ENCODE results near the gene OXER1. TPM values are rescaled to one million over a fixed set of nuclear protein-coding genes. Genes with fewer than 3 reads are reported as not detected.

The OXER1 gene
- total and polyA plus RNA-seq, 11 donors, result 0.22 to 2.2 (median 0.48) TPM; not detected in 2

DNA sequence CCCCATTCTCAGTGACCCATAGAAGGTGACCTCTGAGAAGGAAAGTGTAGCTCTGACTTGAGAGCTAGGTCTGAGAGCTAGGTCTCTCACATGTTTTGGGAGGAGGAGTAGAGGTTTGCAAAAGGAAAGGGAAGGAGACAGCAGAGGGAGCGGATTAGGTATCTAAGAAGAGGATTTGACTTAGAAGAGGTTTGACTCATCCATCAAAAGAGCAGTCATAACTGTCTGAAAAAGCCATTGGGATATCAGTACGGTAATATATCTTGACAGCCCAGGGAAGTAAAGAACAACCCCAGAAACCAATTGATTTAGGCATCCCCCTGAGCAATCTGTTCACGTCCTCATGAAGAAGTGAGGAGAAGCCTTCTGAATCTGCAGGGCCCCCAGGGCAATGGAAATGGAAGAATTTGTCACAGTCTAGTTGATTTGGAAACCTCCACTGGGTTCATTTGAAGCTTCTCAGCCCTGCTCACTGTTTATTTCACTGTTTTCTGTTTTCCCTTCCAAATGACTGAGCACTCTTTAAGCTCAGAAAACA, 19.3 kb downstream of the OXER1 start:
- Histone ChIP-seq H3K27me3 (no peaks in the 10 kb centered on the region), H3K4me3 (no peak overlapping the region), H3K9me3 (no peaks in the 10 kb centered on the region), H3K36me3 (peaks cover 0 to 10% (median 0%) of the 10 kb centered on the region in 9 donors), H3K27ac (no peak overlapping the region), H3K4me1 (no peaks in the 10 kb centered on the region)
- WGBS, 4 donors, result 97 to 100% (median 98%) methylated on average over 3 of the region's 3 CpGs
- TF ChIP-seq, protein P1, sequence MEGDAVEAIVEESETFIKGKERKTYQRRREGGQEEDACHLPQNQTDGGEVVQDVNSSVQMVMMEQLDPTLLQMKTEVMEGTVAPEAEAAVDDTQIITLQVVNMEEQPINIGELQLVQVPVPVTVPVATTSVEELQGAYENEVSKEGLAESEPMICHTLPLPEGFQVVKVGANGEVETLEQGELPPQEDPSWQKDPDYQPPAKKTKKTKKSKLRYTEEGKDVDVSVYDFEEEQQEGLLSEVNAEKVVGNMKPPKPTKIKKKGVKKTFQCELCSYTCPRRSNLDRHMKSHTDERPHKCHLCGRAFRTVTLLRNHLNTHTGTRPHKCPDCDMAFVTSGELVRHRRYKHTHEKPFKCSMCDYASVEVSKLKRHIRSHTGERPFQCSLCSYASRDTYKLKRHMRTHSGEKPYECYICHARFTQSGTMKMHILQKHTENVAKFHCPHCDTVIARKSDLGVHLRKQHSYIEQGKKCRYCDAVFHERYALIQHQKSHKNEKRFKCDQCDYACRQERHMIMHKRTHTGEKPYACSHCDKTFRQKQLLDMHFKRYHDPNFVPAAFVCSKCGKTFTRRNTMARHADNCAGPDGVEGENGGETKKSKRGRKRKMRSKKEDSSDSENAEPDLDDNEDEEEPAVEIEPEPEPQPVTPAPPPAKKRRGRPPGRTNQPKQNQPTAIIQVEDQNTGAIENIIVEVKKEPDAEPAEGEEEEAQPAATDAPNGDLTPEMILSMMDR (IDR thresholded peaks at IDR 0.05), result no peak
- TF ChIP-seq POLR2A (IDR thresholded peaks at IDR 0.05), result no peak
- no peak for DNase-seq
- intact Hi-C loops (cut with DNase I), result no loop called here
- ATAC-seq, result no peak

DNA sequence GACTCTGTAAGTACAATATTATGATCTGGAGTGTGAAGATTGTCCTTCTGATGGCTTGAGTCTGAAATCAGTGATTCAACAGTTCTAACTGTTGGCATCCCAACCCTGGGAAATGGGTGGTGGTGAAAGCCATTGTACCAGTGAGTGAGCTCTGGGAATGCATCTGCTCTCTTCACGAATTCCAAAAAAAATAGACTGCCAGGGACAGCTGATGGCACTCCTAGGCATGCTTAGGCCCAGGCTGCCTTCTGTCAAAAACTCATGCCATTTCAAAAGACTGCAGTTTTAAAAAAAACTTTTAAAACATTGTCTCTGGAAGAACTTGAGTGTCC, 20.3 kb downstream of the OXER1 start:
- intact Hi-C loops (cut with DNase I), result no loop called here

DNA sequence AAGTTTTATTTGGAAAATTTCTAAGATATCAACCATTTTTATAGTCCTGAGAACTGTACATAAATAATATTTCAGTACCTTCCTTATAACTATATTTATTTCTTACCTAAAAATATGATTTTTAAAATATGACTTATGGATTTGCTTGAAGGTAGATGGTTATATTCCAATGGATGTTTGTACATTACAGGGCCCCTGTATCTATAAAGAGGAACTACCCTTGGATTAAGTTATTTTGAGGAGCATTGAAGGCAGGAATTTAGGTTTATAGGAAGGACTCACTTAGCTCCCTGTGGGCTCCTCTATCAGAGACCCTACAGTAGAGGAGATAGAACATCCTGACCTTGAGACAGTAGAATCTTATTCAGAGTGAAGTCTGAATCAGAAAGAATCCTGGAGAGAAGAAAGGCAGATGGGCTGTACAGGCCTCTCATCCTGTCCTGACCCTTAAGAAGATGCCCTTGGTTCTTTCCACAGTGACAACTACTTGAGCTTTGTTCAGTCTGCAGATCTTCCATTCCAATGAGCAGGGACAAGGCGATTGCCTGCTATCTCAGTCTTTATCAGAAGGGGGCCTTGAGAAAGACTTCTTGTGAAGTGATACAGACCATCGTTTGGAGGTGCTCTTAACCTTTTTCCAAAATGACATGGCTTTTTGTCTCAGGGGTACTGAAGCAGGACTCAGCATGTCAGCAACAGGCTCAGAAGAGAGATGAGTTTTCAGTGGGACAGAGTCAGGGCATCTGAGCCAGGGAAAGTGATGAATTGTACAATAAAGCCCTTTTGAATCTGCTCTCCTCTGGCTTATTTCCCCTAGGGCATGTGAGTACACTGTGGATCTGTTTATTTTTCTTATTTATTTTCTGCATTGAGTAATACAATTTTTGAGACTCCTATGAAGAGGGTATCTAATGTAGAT, 20.9 kb downstream of the OXER1 start:
- TF ChIP-seq POLR2A (IDR thresholded peaks at IDR 0.05), result no peak
- TF ChIP-seq, protein P1 (IDR thresholded peaks at IDR 0.05), result no peak
- H3K36me3 ChIP-seq, result peaks cover 0 to 6% (median 0%) of the 10 kb centered on the region in 9 donors
- DNase-seq, result no peak
- H3K9me3 ChIP-seq, result no peaks in the 10 kb centered on the region
- ATAC-seq, result no peak
- intact Hi-C loops (cut with DNase I), result no loop called here
- H3K4me1 ChIP-seq, result no peaks in the 10 kb centered on the region
- no peaks in the 10 kb centered on the region for H3K27me3 ChIP-seq
- no peak overlapping the region for H3K4me3 ChIP-seq
- H3K27ac ChIP-seq, result no peak overlapping the region
- WGBS, 4 donors, result 64 to 92% (median 79%) methylated on average over 2 of the region's 2 CpGs

More for the DNA sequence above, 20.3 kb downstream of the OXER1 start:
- DNase-seq, result no peak
- no peak overlapping the region for H3K4me3 ChIP-seq
- TF ChIP-seq, protein P1 (IDR thresholded peaks at IDR 0.05), result no peak
- no peak for TF ChIP-seq POLR2A (IDR thresholded peaks at IDR 0.05)
- no peaks in the 10 kb centered on the region for H3K9me3 ChIP-seq
- H3K27me3 ChIP-seq, result no peaks in the 10 kb centered on the region
- ATAC-seq, result no peak
- 86 to 100% (median 90%) methylated on average over 1 of the region's 1 CpG for WGBS, 4 donors
- H3K4me1 ChIP-seq, result no peaks in the 10 kb centered on the region
- peaks cover 0 to 6% (median 0%) of the 10 kb centered on the region in 9 donors for H3K36me3 ChIP-seq
- no peak overlapping the region for H3K27ac ChIP-seq

- ATAC-seq, result no peak
- WGBS, 4 donors, result 82 to 91% (median 86%) methylated on average over 3 of the region's 3 CpGs
- Histone ChIP-seq H3K9me3 (peaks cover 0 to 1% (median 0%) of the 10 kb centered on the region in 12 donors), H3K27me3 (no peaks in the 10 kb centered on the region), H3K4me1 (no peaks in the 10 kb centered on the region), H3K27ac (no peak overlapping the region), H3K36me3 (peaks cover 0 to 10% (median 0%) of the 10 kb centered on the region in 9 donors), H3K4me3 (no peak overlapping the region)
- intact Hi-C loops (cut with DNase I), result no loop called here
- DNase-seq, result no peak
- TF ChIP-seq POLR2A (IDR thresholded peaks at IDR 0.05), result no peak
- TF ChIP-seq, protein P1 (IDR thresholded peaks at IDR 0.05), result no peak
Observed at GRCh38 chr2:42741140-42741539, 22.8 kb downstream of the OXER1 start.
